ENCODE data around the gene CLTB.

DNA sequence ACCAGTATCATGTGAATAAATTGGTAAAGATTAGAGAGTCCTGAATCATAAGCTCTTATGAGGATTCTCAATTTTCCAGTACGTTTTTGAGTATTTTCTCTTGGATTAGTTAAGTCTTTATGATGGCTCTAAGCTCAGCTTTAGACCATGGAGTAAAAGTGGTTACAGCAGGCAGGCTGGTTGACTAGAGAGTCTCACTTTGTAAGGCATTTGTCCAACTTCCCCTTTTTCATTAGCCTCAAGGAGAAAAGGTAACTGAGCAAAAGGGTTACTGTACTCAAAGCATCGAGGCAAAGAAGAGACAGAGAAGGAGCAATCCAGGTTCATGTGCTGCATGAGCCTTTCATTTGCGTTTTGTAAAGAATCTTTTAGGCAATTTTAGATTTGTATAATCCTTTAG is 36.5 kb downstream of the CLTB start:
- no peak for TF ChIP-seq POLR2A (IDR thresholded peaks at IDR 0.05)
- TF ChIP-seq, protein P1, sequence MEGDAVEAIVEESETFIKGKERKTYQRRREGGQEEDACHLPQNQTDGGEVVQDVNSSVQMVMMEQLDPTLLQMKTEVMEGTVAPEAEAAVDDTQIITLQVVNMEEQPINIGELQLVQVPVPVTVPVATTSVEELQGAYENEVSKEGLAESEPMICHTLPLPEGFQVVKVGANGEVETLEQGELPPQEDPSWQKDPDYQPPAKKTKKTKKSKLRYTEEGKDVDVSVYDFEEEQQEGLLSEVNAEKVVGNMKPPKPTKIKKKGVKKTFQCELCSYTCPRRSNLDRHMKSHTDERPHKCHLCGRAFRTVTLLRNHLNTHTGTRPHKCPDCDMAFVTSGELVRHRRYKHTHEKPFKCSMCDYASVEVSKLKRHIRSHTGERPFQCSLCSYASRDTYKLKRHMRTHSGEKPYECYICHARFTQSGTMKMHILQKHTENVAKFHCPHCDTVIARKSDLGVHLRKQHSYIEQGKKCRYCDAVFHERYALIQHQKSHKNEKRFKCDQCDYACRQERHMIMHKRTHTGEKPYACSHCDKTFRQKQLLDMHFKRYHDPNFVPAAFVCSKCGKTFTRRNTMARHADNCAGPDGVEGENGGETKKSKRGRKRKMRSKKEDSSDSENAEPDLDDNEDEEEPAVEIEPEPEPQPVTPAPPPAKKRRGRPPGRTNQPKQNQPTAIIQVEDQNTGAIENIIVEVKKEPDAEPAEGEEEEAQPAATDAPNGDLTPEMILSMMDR (IDR thresholded peaks at IDR 0.05): no peak
